COLO668 (cell line): ENCODE results near the gene HOXB4.

Experiments
- DNase-seq: peaks from one replicate; lab custom pipeline; 2025; ENCODE audit not compliant: unreplicated experiment; lab: John Stamatoyannopoulos, UW

The HOXB4 gene

DNA sequence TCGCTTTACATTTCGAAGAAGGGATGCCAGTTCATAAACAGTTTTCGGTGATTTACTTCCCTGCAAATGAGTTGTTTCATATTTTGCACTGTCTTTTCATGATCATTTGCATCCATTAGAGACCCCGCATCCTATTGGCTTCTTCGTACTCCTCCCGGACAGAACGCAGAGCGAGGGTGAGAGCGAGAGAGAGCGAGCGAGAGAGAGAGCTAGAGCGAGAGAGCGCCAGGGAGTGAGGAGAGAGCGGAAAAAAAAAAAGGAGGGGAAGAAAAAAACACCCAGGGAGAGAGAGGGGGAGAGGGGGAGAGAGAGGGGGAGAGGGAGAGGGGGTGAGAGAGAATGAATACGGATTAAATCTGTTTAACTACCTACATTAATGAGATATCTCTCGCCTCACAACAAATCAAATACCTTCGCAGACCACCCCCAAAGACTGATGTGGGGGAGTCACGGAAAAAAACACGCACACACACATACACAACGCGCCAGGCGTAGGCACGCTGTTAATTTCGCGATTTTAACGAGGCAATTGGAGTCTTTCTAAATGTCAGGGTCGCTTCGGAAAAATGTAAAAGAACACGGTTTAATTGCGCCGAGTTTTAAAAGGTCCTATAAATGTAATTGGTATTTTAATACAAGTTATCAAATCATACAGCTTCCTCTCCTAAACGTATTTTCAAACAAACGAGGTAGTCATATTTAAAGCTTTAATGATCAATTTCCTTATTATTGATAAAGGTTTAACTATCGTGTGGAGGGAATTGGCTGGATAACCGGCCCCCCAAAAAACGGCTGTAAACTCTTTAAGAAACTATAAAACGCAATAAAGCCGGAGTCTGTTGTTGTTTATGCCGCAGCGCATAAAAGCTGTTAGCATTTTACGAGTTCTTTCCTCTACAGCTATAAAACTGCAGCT lies 37.2 kb upstream of the HOXB4 start, which contains the start of gene HOXB8:
Gene HOXB8, minus strand, starts transcription at position 246 of the 916 bp plus-strand sequence. CDS start 588 bp downstream, outside the sequence.
- DNase-seq = peak; percentile 17

DNA sequence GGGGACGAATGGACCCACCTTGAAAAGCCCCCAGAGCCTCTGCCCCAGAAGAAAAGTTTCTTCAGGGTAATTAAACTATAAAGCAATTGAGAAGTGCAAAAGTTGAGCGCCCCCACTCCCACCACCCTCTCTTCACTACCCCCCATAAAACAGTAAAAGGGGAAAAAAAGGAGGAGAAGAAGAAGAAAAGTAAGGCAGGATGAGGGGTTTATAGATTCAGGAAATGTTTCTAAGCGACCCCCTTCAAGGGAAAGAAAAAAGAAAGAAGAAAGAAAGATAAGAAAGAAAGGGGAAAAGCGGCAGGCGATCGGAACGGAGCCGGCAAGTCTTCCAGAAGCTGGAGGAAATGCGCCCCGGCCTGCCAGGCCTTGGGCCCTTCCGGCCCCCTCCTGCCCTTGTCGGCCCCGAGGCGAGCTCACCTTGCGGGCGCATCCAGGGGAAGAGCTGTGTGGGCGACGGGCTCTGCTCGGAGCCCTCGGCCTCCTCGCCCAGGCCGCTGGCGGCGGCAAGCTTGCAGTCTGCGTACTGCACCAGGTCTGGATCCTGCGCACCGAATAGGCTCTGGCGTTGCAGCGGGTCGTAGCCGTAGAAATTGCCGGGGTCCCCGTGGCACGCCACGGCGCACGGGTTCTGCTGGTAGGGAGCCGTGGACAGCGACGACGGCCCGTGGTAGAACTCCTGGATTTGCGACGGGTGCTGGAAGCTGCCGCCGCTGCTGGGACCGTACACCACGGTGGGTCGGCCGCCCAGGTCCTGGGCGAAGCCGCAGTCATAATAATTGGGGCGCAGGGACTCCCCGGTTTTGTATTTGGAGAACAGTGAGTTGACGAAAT lies 35.9 kb upstream of the HOXB4 start:
- DNase-seq = peak; percentile 64

GRCh38 chr17:48612854-48613691 lies 34.9 kb upstream of the HOXB4 start:
- peak; percentile 53 for DNase-seq

DNA sequence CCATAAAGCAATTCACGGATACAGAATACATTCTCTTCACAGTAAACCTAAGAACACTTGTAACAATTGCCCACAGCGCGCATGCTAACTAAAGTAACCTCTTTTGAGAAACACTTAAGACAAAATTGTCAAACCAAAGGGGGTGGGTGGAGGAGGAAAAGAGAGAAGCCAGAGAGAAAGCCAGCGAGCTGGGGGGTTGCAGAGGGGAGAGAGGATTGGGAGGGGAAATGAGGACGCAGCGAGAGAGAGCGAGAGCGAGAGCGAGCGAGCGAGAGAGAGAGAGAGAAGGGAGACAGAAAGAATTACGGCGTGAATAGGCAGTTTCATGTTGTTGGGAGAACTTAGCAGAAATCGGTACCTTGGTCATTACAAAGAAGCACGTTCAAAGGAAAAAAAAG lies 34.3 kb upstream of the HOXB4 start:
- DNase-seq = peak; percentile 29

GRCh38 chr17:48611681-48612455 lies 33.7 kb upstream of the HOXB4 start:
- peak; percentile 82 for DNase-seq

- peak; percentile 46 for DNase-seq
Measured at GRCh38 chr17:48611213-48611612, 33.1 kb upstream of the HOXB4 start.

GRCh38 chr17:48610282-48611211 lies 32.4 kb upstream of the HOXB4 start, which contains the start of gene HOXB7:
Gene HOXB7 (minus strand): TSS chr17:48611017. CDS start chr17:48610918, 99 bp downstream.
- peak; percentile 75 for DNase-seq

GRCh38 chr17:48609759-48610281 lies 31.7 kb upstream of the HOXB4 start:
- DNase-seq = no peak

DNA sequence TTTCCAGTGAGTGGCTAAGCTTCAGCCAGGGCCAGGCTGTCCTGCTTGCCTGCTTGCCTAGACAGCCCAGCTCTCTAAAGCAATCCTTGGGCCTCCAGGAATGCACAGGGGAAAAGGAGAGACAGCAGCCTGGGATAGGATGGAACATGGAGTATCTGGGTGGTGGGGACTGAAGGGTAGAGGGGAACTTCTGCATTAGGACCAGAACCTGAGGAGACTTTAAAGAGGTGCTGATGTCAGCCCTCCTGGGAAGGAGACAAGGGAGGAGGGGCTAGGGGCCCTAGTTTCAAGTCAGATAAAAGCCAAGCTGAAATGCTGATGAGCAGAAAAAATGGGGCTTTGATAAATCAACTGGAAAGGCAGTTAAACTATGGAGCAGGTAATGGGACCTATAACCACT lies 30.9 kb upstream of the HOXB4 start:
- DNase-seq = no peak

DNA sequence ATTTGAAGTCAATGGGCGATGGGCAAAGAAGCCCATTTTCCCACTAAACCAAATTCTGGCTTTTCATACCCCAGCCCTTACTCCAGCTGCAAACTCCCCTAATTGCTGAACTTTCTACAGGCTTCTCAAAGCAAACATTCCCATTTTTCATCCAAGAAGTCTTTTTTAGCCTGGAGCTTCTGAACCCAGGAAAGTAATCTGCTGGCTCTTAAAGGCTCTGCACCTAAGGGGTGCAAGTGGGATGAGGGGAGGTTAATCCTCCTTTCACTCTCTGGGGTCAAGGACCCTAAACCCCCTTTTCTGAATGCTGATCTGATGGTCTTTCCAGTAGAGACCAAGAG lies 30.3 kb upstream of the HOXB4 start:
- DNase-seq = no peak

- no peak for DNase-seq
Measured at GRCh38 chr17:48606892-48607614, 28.9 kb upstream of the HOXB4 start.

DNA sequence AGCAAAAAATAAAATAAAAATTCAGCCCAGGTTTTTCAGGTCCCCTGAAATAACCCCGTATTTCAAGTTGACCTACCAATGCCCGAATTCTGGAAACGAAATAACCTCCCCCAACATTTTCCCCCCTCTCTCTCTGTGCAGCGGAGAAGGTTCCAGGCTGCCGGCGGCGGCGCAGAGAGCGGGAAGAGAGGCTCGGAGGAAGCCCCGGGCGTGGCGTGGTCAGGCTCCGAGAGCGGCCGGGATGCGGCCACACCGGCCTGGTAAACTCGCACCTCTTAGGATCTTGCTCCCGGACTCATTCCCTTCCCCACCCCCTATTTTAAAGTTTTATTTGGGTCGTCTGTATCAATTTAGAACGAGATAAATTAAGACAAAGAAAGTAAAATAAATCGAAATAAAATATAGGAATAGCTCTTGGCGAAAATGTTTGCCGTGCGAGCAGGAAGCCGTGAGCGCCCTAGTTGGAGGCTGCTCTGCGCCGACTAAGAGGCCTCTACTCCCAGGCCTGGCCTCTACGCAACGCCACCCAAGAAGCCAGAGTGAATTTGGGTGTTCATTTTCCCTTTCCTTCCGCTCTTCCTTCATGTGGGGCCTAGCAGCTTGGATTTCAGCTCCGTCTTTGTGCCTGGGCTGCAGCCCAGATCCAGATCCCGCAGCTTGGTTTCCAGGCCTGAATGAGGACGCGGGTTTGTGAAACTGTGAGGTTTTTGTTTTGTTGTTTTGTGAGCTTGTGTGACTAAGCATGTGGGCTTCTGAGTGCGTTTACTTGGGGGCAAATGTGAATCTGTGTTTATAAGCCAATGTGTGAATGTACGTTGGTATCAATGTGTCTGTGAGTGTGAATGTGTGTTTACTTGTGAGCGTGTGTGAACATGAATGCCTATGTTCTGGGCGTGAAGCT lies 28.1 kb upstream of the HOXB4 start:
- DNase-seq = no peak

- no peak for DNase-seq
Measured at GRCh38 chr17:48605409-48605919, 27.3 kb upstream of the HOXB4 start.

DNA sequence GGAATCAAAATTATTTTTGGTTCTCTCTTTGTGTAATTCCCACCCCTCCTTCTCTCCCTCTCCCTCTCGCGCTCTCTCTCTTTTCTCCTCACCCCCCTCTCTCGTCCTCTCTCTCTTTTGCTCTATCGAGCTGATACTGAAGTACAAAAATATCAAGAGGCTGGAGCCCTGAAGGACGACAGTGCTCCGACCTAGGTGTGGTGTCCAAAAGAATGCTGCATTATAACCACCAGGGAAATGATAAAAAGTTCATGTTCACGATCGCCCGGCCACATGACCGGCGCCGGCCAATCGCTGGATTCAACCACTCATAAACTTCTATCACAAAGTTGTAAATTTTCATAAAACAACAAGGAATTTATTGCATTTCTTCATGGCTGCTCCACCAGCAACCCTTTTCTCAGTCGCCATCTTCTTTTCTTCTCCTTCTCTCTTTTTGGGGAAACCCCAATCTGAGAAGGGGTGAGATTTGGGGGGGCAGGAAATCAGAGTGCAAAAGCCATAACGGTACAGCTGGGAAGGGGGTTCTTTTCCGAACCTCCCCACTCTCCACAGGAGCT lies 26.7 kb upstream of the HOXB4 start, which contains the start of gene HOXB6:
Gene HOXB6, minus strand, starts transcription at position 217 of the 560 bp plus-strand sequence. CDS start 6,836 bp downstream, outside the sequence.
- DNase-seq = no peak

DNA sequence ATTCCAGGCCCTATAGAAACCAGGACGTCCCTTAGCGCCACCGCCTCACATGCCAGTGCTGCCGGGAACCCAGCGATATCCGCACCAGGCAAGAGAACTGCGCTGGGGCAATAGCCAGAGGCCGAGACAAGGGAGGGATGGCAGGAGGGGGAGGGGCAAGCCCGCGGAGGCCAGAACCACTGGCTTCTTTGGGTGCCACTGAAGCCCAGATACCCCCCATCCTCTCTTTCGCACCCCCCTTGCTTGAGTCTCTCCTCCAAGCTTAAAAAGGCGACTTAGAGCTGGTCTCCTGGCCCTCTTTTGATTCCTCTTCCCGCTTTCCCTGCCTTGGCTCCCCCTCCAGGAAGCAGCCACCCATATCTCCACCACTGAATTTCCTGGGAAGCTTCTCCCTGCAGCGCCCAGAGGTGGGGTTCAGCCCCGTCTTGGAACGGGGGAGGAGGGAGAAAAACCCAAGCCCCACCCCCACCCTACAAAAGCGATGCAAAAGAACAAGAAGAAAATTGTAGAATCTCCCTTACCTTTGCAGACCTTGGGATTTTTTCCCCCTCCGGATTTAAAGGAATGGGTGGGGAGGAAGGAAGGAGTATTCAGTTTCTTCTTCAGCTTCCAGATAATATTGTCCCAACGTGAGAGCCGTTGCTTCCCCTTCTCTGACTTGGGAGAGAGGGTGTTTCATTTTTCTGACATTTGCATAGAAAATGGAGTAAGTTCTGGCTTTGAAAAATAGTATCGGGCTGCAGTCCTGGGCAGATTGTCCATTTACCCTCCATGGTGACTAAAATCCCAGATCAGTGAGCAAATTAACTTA lies 26.0 kb upstream of the HOXB4 start:
- DNase-seq = peak; percentile 46
